Measurements from ENCODE around the gene FUT2. TPM values are rescaled to one million over a fixed set of nuclear protein-coding genes. Genes with fewer than 3 reads are reported as not detected.

The FUT2 gene
- total and polyA plus RNA-seq, 10 of the 15 experiments (the other 5 are each of a cell fraction or from before 2014, with no cell fraction given): 0.02 to 0.13 (median 0.07) TPM; not detected in 7

DNA sequence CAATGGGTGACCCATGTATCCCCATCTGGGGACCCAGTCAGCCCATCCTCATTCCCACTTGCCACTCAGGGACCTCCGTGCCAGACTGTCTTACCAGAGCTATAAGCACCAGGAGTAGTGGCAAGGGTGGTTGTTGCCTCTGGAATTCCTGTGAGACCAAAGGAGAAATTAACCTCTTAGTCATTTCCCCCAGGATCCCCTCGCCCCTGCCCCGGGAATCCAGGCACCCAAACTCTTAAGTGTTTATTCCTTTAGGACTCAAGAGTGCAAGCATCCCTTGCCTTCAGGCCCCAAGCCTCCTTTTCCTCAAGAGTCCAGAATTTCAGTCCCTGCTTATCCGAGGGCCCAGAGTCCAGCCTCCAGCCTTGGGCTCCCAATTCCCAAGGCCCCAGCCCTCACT, 32.1 kb upstream of the FUT2 start:
- Histone ChIP-seq H3K4me1 (ENCODE audit: control insufficient read depth, insufficient read depth, low read length) (peaks cover 9% of the 10 kb centered on the region), H3K27ac (ENCODE audit: control insufficient read depth, insufficient read depth) (no peak overlapping the region), H3K9me3 (replicated peaks; ENCODE audit: control insufficient read depth, insufficient read depth, low read length) (no peaks in the 10 kb centered on the region; the same call in 2 of the 3 replicates), H2AFZ (ENCODE audit: control insufficient read depth, low read depth, low read length) (no peak overlapping the region), H3K36me3 (ENCODE audit: control insufficient read depth in 2 of 2, insufficient read depth in 2 of 2, low read length in 1 of 2) (no peaks in the 10 kb centered on the region), H3K4me2 (ENCODE audit: control insufficient read depth, insufficient read depth) (no peak overlapping the region), H3K27me3 (replicated peaks in 1 of 2; ENCODE audit: control insufficient read depth in 2 of 2, insufficient read depth in 2 of 2, low read length in 1 of 2) (no peaks in the 10 kb centered on the region), H3K79me2 (ENCODE audit: control insufficient read depth, insufficient read depth, low read length) (no peaks in the 10 kb centered on the region), H3K4me3 (no peak overlapping the region), H4K20me1 (ENCODE audit: control insufficient read depth, insufficient read depth) (no peaks in the 10 kb centered on the region), H3K9ac (ENCODE audit: control insufficient read depth, insufficient read depth, low read length) (no peak overlapping the region)
- CTCF ChIA-PET: interaction anchor here (3.6 kb wide), 1 partner anchor 11 kb away, joined by 20 read pairs; no protein-coding TSS in a partner anchor
- SMC1A ChIA-PET (ENCODE audit: uncharacterized antibody, unreplicated experiment): no interaction called here
- BruUV-seq (replicated peaks): no TSS peak
- intact Hi-C loops (cut with micrococcal nuclease; ENCODE audit: unreplicated experiment) (loop anchor here (5.0 kb wide), 1 partner anchor 119 kb away; no protein-coding TSS in a partner anchor), in situ Hi-C loops (cut with MboI) (no loop called here)
- FAIRE-seq (no peak), DNase-seq (ENCODE audit: low read depth, low spot score) (no peak), ATAC-seq (no peak)
- RAD21 ChIA-PET (ENCODE audit: unreplicated experiment): interaction anchor here (1.0 kb wide), 1 partner anchor 13 kb away, joined by 3 read pairs; no protein-coding TSS in a partner anchor
- 33% methylated on average over 4 of the region's 4 CpGs for WGBS (ENCODE audit: insufficient coverage, insufficient replicate concordance, low lambda C conversion rate, missing lambda C conversion rate)
- POLR2A ChIA-PET: no interaction called here
- TF ChIP-seq FOXK2 (IDR thresholded peaks at IDR 0.05): no peak
- no peak for TF ChIP-seq ATF7 (IDR thresholded peaks at IDR 0.05; ENCODE audit: low read depth)
- no peak for TF ChIP-seq TAF1 (IDR thresholded peaks at IDR 0.05; ENCODE audit: borderline replicate concordance, low read depth, low read length)
- no peak for TF ChIP-seq CHD2 (IDR thresholded peaks at IDR 0.05; ENCODE audit: borderline replicate concordance, low read depth, low read length)
- no peak for TF ChIP-seq ATF2 (IDR thresholded peaks at IDR 0.05; ENCODE audit: low read length)
- no peak for TF ChIP-seq BHLHE40 (IDR thresholded peaks at IDR 0.05; ENCODE audit: borderline replicate concordance in 1 of 2, low read depth in 2 of 2, low read length in 1 of 2)
- no peak for TF ChIP-seq CBFB (IDR thresholded peaks at IDR 0.05; ENCODE audit: low read depth)
- no peak for TF ChIP-seq POLR2AphosphoS5 (IDR thresholded peaks at IDR 0.05; ENCODE audit: low read length)
- no peak for TF ChIP-seq SRF (IDR thresholded peaks at IDR 0.05; ENCODE audit: low read depth in 2 of 2, low read length in 2 of 2)
- no peak for TF ChIP-seq PRDM15 (CRISPR knock-in tag; IDR thresholded peaks at IDR 0.05)
- no peak for TF ChIP-seq ZBTB33 (IDR thresholded peaks at IDR 0.05)
- TF ChIP-seq ESRRA (IDR thresholded peaks at IDR 0.05; ENCODE audit: low read length): no peak
- TF ChIP-seq ZZZ3 (IDR thresholded peaks at IDR 0.05; ENCODE audit: control insufficient read depth, insufficient read length, low read depth): no peak

All from GM12878 (cell line).